CD4-positive, alpha-beta T cell treated with Interferon alpha-2 for 1 hour (primary cell): ENCODE data around the gene TCF7L2.

ENCODE experiments used
- DNase-seq, 2 donors: peaks; one replicate each; pipeline ENCODE4 v3.0.0-alpha.2; 2020 to 2022

TCF7L2 gene

DNA sequence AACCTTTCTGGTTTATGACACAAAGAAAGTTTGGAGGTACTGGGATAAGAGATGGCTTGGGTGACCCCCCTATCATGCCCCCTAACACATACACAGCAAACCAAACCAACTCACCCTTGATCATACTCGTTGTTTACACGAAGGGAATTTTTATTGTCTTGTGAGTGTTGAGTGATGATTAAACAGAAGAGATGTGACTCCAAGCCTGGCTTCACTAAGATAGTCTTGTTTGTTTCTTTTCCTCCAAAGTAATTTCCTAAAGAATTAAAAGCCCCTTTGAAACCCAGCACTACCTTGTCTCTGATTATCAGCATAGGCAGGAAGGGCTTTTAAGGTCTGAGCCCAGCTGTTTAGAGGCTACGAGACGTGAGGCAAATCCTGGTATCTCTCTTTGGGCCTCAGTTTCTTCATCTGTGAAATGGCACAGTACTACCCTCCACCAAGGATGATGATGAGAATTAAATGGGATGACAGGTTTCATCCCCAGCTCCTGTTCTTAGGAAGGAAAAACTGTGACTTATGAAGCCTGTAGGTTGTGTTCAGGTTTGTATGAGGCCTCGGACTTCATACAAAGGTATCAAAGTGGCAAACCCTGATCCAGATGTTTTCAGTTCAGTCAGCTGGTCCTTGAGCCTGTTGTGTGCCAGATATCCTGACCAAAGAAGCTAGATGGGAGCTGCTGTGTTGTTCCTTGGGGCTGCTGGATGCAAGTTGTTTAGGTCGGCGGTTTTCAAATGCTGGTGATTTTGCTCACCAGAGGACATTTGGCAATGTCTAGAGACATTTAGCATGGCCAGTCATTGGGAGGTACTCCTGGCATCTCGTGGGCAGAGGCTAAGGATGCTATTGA lies 51.8 kb downstream of the TCF7L2 start:
- DNase-seq = no peak

- DNase-seq = no peak
Observed at GRCh38 chr10:113002449-113002777, 52.4 kb downstream of the TCF7L2 start.

GRCh38 chr10:113003052-113003451 lies 53.0 kb downstream of the TCF7L2 start:
- DNase-seq = no peak

- no peak for DNase-seq
Observed at GRCh38 chr10:113004069-113004618, 54.1 kb downstream of the TCF7L2 start.

GRCh38 chr10:113005380-113005779 lies 55.3 kb downstream of the TCF7L2 start:
- peak in 1 of 2 donors; percentile 15 for DNase-seq

- DNase-seq = no peak
Observed at GRCh38 chr10:113006656-113007342, 56.8 kb downstream of the TCF7L2 start.

- DNase-seq = peak; percentile 53 to 71
Observed at GRCh38 chr10:113007343-113007771, 57.3 kb downstream of the TCF7L2 start.

GRCh38 chr10:113007821-113008220 lies 57.8 kb downstream of the TCF7L2 start:
- DNase-seq = no peak

DNA sequence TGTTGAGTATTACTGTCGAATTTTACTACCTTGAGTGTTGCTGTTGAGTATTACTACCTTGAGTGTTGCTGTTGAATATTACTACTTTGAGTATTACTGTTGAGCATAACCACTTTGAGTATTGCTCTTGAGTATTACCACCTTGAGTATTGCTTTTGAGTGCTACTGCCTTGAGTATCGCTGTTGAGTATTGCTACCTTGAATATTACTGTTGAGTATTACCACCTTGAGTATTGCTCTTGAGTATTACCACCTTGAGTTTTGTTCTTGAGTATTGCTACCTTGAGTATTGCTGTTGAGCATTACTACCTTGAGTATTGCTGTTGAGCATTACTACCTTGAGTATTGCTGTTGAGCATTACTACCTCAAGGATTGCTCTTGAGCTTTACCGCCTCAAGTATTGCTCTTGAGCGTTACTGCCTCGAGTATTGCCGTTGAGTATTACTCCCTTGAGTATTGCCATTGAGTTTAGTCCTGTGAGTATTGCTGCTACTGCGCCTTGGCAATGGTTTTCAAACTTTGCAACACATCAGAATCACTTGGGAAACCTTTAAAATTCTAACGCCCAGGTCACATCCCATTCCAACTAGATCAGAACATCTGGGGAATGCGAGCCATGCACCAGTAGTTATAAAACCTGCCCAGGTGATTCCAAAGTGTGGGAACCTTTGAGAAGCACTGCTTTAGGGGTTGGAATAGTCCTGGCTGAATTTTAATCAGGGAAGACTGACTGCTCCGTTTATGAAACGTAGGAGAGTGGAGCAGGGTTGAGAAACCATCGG lies 61.7 kb downstream of the TCF7L2 start:
- DNase-seq = no peak

DNA sequence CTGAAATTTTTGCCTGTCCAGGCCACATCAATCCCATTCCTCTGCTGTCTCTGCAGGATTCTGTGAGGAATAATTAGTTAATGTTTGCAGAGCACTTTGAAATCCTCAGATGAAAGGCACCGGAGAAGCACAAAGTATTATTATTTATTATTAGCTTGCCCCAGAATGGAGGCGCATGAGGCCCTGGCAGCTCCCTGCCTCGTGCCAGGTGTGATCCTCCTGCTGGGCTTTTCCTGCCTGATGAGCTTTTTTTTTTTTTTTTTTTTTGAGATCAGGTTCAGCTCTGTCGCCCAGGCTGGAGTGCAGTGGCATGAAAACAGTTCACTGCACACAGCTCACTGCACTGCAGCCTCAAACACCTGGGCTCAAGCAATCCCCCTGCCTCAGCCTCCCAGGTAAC lies 65.2 kb downstream of the TCF7L2 start:
- no peak for DNase-seq

GRCh38 chr10:113017376-113017775 lies 67.3 kb downstream of the TCF7L2 start:
- no peak for DNase-seq

GRCh38 chr10:113018034-113018433 lies 68.0 kb downstream of the TCF7L2 start:
- DNase-seq = no peak

DNA sequence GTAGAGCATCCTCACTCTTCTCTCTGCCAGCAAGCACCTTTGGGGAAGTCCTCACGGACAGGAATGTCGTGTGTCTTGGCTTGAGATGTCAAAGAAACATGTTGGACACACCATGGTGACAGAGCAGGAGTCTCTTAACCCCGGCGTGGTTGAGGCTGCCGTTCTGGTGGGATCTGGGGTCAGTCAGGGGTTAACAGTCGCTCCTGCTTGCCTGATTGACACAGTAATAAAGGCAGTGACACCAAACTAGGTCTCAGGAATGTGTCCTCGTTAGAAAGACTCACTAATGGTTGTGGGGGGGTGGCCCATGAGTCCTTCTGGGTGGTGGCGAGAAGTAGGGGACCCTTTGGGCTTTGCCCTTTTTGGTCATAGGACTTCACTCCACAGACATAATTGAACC lies 69.0 kb downstream of the TCF7L2 start:
- no peak for DNase-seq

GRCh38 chr10:113019692-113020474 lies 69.8 kb downstream of the TCF7L2 start:
- no peak for DNase-seq

- DNase-seq = no peak
Observed at GRCh38 chr10:113020475-113020753, 70.4 kb downstream of the TCF7L2 start.

DNA sequence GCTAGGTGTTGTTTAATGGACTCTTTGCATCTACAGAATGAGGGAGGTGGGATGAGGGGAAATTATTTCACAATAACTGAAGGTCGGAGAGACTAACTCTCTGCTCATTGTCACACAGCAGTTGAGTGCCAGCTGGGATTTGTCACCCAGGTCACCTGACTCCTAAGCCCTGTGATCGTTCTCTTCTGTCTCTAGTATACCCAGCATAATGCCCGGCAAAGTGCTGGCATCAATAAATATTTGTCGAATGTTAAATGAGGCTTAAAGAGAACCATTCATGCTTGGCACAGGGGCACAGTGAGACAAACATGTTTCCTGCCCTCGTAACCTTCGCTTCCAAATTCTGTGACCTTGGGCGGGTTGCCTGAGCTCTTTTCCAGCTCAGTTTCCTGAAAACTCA lies 70.8 kb downstream of the TCF7L2 start:
- no peak for DNase-seq

- DNase-seq = no peak
Observed at GRCh38 chr10:113021268-113022040, 71.4 kb downstream of the TCF7L2 start.

DNA sequence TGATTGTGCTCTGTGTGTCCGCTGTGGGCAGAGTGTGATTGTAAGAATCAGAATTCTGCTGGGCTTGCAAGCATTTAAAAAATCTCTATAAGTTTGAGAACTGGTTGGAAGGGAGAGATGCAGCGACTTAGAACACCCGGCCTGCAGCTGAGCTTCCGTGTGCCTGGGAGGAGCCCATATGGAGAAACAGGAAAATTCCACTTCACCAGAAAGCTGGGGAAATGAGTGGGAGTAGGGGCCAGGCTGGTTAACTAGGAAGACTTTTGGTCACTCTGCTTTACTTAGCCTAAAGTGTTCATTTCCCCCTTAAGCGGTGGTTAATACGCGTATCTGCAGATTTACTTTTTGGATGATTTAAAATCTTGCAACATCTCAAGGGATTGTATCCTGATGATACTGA lies 72.2 kb downstream of the TCF7L2 start:
- DNase-seq = no peak

GRCh38 chr10:113023017-113023416 lies 73.0 kb downstream of the TCF7L2 start:
- no peak for DNase-seq

GRCh38 chr10:113024930-113025329 lies 74.9 kb downstream of the TCF7L2 start:
- no peak for DNase-seq

DNA sequence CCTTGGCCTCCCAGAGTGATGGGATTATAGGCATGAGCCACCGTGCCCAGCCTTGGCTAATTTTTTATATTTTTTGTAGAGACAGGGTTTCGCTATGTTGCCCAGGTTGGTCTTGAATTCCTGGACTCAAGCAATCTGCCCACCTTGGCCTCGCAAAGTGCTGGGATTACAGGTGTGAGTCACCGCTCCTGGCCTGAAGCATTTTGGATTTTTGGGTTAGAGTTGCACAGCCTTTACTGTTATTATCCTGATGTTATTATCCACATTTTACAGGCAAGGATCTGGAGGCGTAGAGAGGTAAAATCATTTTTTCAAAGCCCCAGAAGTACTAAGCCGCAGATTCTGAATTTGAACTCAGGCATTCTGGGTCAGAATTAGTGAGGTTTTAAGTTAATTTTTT lies 75.4 kb downstream of the TCF7L2 start:
- no peak for DNase-seq

DNA sequence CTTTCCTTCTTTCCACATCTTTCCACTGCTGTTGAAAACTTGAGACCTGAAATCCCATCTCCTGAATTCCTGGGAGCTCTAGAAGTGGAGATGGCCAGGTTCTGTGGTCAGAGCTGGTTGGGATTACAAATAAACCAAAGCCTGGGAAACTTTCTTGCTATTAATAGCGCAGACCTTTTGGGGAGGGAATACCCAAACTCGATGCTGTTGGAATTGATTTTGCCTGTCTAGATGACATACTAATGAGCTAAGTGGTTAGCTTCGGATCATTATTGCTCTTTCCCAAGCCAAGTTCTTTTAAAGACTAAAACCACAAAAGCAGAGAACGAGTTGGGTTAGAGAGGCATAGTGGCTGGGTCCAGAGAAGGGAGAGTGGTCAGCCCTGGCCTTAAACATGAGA lies 76.6 kb downstream of the TCF7L2 start:
- DNase-seq = no peak
